Type B pancreatic cell (in vitro differentiated cells): Measurements from ENCODE around the gene DAPP1. TPM values are rescaled to one million over a fixed set of nuclear protein-coding genes. Genes with fewer than 3 reads are reported as not detected.

Experiments used
- DNase-seq: peaks from one replicate; pipeline ENCODE4 v3.0.0; 2021; ENCODE audit warnings: mixed read lengths; ENCODE audit not compliant: unreplicated experiment; ENCODE audit errors: extremely low spot score
- H3K27ac Mint-ChIP-seq: 2 replicates; pipeline ENCODE4 v1.8.0; 2021; ENCODE audit warnings: mild to moderate bottlenecking, mixed read lengths
- H3K27me3 Mint-ChIP-seq: 2 replicates; pipeline ENCODE4 v1.8.0; 2021; ENCODE audit warnings: mixed read lengths
- H3K36me3 Mint-ChIP-seq: 2 replicates; pipeline ENCODE4 v1.8.0; 2021; ENCODE audit warnings: mixed read lengths
- H3K4me1 Mint-ChIP-seq: one replicate; pipeline ENCODE4 v1.8.0; 2021; ENCODE audit warnings: mixed read lengths; ENCODE audit not compliant: unreplicated experiment
- H3K4me3 Mint-ChIP-seq: 2 replicates; pipeline ENCODE4 v1.8.0; 2021; ENCODE audit warnings: mild to moderate bottlenecking, mixed read lengths
- H3K9me3 Mint-ChIP-seq: 2 replicates; pipeline ENCODE4 v1.8.0; 2021; ENCODE audit warnings: mixed read lengths
- CTCF ChIP-seq: fragments of 200-600 bp; sonication (generic); conservative IDR thresholded peaks from 2 replicates; pipeline ENCODE4 v1.5.0; 2021; ENCODE audit warnings: antibody characterized with exemption, mild to moderate bottlenecking
- total RNA-seq: library from RNA; stranded (reverse); gene quantifications from 2 replicates; pipeline ENCODE4 v1.2.1, GENCODE V29; 2021; ENCODE audit warnings: low replicate concordance

The DAPP1 gene
- total RNA-seq, 1 donor from 2014 or later: 10.6 TPM

GRCh38 chr4:99808260-99808857 is 8.3 kb upstream of the DAPP1 start:
- H3K4me1 Mint-ChIP-seq: no peaks in the 10 kb centered on the region
- no peak overlapping the region for H3K4me3 Mint-ChIP-seq
- peak; percentile 84 for TF ChIP-seq CTCF
- peak overlapping the region; percentile 23 for H3K27ac Mint-ChIP-seq
- DNase-seq: no peak
- H3K9me3 Mint-ChIP-seq: no peaks in the 10 kb centered on the region
- peaks cover 5% of the 10 kb centered on the region for H3K27me3 Mint-ChIP-seq
- no peaks in the 10 kb centered on the region for H3K36me3 Mint-ChIP-seq

- H3K4me3 Mint-ChIP-seq: no peak overlapping the region
- DNase-seq: no peak
- TF ChIP-seq CTCF: no peak
- H3K9me3 Mint-ChIP-seq: no peaks in the 10 kb centered on the region
- H3K27ac Mint-ChIP-seq: no peak overlapping the region
- H3K36me3 Mint-ChIP-seq: no peaks in the 10 kb centered on the region
- peaks cover 5% of the 10 kb centered on the region for H3K27me3 Mint-ChIP-seq
- no peaks in the 10 kb centered on the region for H3K4me1 Mint-ChIP-seq
These were observed 7.3 kb upstream of the DAPP1 start for GRCh38 chr4:99809326-99809725.

GRCh38 chr4:99810536-99810935 is 6.1 kb upstream of the DAPP1 start:
- H3K27me3 Mint-ChIP-seq: peaks cover 5% of the 10 kb centered on the region
- no peaks in the 10 kb centered on the region for H3K9me3 Mint-ChIP-seq
- no peak for DNase-seq
- H3K4me1 Mint-ChIP-seq: no peaks in the 10 kb centered on the region
- H3K4me3 Mint-ChIP-seq: no peak overlapping the region
- H3K36me3 Mint-ChIP-seq: no peaks in the 10 kb centered on the region
- H3K27ac Mint-ChIP-seq: no peak overlapping the region
- TF ChIP-seq CTCF: no peak

GRCh38 chr4:99811117-99811516 is 5.5 kb upstream of the DAPP1 start:
- Mint-ChIP-seq H3K4me3 (no peak overlapping the region), H3K9me3 (no peaks in the 10 kb centered on the region), H3K36me3 (no peaks in the 10 kb centered on the region), H3K4me1 (no peaks in the 10 kb centered on the region), H3K27me3 (peaks cover 5% of the 10 kb centered on the region), H3K27ac (no peak overlapping the region)
- DNase-seq: no peak
- no peak for TF ChIP-seq CTCF

- peak; percentile 68 for TF ChIP-seq CTCF
- H3K4me3 Mint-ChIP-seq: no peak overlapping the region
- H3K27ac Mint-ChIP-seq: no peak overlapping the region
- H3K36me3 Mint-ChIP-seq: no peaks in the 10 kb centered on the region
- no peak for DNase-seq
- H3K9me3 Mint-ChIP-seq: no peaks in the 10 kb centered on the region
- no peaks in the 10 kb centered on the region for H3K4me1 Mint-ChIP-seq
- peaks cover 5% of the 10 kb centered on the region for H3K27me3 Mint-ChIP-seq
These were observed 4.8 kb upstream of the DAPP1 start for GRCh38 chr4:99811850-99812249.

GRCh38 chr4:99815597-99816011 is 1.0 kb upstream of the DAPP1 start:
- no peaks in the 10 kb centered on the region for H3K9me3 Mint-ChIP-seq
- H3K4me1 Mint-ChIP-seq: no peaks in the 10 kb centered on the region
- no peak for DNase-seq
- no peaks in the 10 kb centered on the region for H3K36me3 Mint-ChIP-seq
- no peak for TF ChIP-seq CTCF
- no peaks in the 10 kb centered on the region for H3K27me3 Mint-ChIP-seq
- H3K4me3 Mint-ChIP-seq: peak overlapping the region; percentile 52
- peak overlapping the region; percentile 84 for H3K27ac Mint-ChIP-seq
